WI38 (cell line): Measurements from ENCODE around the gene ADIPOR1.

Source experiments
- H3K4me3 ChIP-seq: 2 replicates; pipeline ENCODE4 v1.5.1; 2011; ENCODE audit warnings: low read depth, mild to moderate bottlenecking, control low read depth, low read length
- CTCF ChIP-seq: IDR thresholded peaks from 2 replicates; pipeline ENCODE4 v1.5.1; 2012; ENCODE audit warnings: low read depth, mild to moderate bottlenecking, control low read depth, low read length

The ADIPOR1 gene

DNA sequence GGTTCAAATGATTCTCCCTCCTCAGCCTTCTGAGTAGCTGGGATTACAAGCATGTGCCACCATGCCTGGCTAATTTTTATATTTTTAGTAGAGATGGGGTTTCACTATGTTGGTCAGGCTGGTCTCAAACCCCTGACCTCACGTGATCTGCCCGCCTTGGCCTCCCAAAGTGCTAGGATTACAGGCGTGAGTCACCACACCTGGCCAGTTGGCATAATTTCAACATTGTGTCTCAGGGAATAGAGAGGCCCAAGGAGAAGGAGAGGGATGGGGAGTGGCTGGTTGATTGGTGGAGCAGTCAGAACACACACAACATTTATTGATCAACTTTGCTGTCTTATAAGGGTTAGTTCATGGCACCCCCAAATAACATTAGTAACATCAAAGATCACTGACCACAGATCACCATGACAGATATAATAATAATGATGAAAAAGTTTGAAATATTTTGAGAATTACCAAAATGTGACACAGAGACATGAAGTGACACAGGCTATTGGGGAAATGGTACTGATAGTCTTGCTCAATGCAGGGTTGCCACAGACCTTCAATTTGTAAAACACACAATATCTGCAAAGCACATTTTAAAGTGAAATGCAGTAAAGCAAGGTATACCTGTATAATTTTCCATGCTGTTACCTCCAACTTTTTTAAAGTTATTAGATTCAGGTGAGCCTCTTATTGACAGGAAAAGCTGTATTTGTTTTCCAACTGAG lies 24.8 kb upstream of the ADIPOR1 start:
- H3K4me3 ChIP-seq, result no peak overlapping the region
- TF ChIP-seq CTCF, result no peak

- H3K4me3 ChIP-seq, result no peak overlapping the region
- TF ChIP-seq CTCF, result no peak
Observed at GRCh38 chr1:202981939-202982338, 23.8 kb upstream of the ADIPOR1 start.

GRCh38 chr1:202979459-202979858 lies 21.3 kb upstream of the ADIPOR1 start:
- H3K4me3 ChIP-seq, result no peak overlapping the region
- TF ChIP-seq CTCF, result no peak

DNA sequence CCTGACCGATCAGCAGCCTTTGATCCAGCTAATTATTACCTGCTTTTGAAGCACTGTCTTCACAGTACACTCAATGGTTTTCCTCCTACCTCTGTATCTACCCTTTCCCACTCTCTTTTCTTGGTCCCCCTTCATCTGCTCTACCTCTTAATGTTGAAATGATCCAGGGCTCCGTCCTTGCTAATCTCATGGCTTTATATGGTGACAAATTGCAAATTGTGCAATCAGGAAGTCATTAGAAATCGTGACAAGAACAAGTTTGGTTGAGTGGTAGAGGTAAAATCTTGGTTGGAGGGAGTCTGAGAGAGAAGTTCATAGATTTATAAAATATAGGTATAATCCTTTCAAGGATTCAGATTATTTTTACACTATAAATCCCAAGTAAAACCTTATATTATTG lies 18.5 kb upstream of the ADIPOR1 start:
- no peak for TF ChIP-seq CTCF
- no peak overlapping the region for H3K4me3 ChIP-seq

DNA sequence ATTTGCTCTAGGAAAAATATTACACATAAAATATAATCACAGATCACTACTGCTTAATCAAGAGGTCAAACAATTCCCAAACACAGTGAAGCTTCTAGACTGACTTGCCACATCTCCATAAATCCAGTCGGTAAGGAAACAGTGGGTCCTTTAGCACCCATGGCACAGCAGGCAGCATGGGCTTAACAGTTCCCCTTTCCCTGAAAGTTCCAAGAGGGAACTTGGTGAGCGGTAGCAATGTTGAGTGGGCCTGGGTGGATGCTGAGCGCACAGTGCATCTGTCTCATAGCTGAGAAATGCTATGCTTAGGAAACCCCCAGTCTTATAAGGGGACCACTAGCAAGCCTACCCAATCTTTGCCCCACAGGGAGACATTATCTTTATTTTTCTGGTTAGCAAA lies 16.7 kb upstream of the ADIPOR1 start:
- TF ChIP-seq CTCF, result no peak
- H3K4me3 ChIP-seq, result no peak overlapping the region

GRCh38 chr1:202972046-202972445 lies 13.9 kb upstream of the ADIPOR1 start:
- TF ChIP-seq CTCF, result no peak
- H3K4me3 ChIP-seq, result no peak overlapping the region

- H3K4me3 ChIP-seq, result no peak overlapping the region
- TF ChIP-seq CTCF, result peak; percentile 75
Observed at GRCh38 chr1:202968895-202969295, 10.8 kb upstream of the ADIPOR1 start.
